Measurements from ENCODE around the gene ADM5.

Gene ADM5

DNA sequence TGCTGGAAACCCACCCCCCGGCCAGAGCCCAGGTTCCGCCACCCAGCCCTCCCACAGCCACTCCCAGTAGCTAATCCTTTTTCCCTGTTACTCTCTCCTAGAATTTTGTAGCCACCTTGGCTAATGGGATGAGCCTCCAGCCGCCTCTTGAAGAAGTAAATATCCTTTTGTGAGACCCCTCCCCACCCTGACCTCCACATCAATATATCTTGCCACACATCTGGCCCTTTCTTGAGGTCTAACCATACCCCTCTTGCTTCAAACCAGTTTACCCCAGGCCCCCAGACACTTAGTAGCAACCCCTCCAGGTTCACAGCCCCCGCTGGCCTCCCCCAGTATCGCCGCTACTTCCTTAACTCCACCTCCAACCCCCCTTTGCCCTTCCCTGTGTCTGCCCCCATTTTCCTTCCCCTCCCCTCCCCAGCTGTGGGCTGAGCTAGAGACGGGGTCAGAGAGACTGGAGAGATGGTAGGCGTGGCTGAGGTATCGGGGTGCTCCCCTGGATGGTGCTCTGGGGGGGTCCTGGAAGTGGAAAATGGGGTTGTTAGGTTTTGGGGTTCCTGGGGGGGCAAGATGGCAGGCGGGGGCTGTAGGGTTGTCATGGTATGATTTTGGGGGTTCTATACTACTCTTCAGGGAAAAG, 9.5 kb upstream of the ADM5 start:
- in situ Hi-C loops (cut with HindIII; ENCODE audit: low sequenced_read_pairs): no loop called here

DNA sequence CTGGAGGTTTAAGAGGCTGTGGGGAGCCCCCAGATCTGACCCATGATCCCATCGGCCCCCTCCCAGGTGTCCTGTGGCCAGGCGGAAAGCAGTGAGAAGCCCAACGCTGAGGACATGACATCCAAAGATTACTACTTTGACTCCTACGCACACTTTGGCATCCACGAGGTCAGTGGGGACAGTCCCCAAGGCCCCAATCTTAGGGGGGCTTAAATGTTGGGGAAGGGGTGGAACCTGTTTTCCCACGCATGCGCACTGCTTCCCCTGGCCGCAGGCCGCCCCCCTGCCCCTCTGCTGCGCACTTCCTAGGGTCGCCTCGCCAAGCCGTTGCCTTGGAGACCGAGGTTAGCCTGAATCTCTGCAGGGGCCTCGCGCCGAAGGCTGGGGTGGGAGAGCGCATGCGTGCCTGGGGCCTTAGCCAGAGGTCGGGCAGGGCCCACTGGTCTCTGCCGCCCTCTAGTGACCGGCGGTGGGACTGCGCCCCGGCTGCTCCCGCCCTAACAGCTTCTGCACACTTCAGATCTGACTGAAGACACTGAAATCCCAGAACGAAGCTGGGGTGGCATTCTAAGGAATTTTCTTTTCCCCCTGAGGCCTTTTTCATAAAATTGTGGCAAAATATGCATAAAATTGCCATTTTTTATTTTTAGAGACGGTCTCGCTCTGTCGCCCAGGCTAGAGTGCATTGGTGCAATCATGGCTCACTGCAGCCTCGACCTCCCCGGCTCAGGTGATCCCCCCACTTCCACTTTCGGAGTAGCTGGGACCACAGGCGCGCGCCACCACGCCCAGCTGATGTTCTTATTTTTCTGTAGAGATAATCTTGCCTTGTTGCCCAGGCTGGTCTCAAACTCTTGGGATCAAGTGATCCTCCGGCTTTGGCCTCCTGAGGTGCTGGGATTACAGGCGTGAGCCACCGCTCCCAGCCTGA, 8.7 kb upstream of the ADM5 start:
- in situ Hi-C loops (cut with HindIII; ENCODE audit: low sequenced_read_pairs): no loop called here

- in situ Hi-C loops (cut with HindIII; ENCODE audit: low sequenced_read_pairs): no loop called here
These were observed 7.6 kb upstream of the ADM5 start for GRCh38 chr19:49681830-49682229.

GRCh38 chr19:49682274-49682673, 7.1 kb upstream of the ADM5 start:
- in situ Hi-C loops (cut with HindIII; ENCODE audit: low sequenced_read_pairs): no loop called here

DNA sequence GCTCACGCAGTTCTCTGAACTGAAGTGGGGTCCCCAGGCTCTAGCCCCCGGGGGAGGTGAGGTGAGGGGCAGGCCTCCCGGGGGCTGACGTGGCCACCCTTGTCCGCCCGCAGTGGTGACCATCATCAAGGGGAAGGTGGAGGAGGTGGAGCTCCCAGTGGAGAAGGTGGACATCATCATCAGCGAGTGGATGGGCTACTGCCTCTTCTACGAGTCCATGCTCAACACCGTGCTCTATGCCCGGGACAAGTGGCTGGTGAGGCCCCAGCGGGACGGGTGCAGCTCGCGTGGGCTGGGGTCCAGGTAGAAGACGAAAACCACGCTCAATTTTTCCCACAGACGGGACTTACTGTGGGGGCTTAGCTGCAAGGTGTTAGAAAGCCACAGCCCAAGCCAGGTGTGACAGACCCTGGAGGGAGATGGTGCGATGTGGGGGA, 5.6 kb upstream of the ADM5 start:
- in situ Hi-C loops (cut with HindIII; ENCODE audit: low sequenced_read_pairs): no loop called here

DNA sequence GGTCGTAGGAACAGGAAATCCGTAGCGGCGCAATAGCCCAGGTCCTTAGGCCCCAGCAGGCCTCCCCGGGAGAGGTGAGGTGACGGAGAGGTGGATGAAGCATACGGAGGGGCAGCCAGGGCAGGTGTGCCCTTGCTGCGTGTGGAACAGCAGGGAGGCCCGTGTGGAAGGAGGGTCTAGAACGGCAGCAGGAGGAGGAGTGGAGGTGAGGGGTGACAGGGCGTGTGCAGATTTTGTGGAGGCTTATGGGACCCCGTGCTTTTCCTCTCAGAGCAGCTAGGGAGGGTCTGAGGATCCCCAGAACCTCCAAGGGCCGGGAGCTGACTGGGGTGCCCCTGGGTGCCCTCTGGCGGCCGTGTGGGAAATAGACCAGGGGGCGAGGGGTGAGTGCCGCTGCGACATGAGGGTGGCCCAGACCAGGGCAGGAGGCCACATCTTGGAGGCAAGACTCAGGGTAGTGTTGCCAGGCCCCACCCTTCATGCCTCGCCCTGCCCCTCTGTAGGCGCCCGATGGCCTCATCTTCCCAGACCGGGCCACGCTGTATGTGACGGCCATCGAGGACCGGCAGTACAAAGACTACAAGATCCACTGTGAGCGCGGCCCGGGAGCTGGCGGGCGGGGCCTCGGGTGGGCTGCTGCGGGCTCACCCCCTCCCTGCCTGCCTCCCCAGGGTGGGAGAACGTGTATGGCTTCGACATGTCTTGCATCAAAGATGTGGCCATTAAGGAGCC, 5.0 kb upstream of the ADM5 start:
- in situ Hi-C loops (cut with HindIII; ENCODE audit: low sequenced_read_pairs): no loop called here

DNA sequence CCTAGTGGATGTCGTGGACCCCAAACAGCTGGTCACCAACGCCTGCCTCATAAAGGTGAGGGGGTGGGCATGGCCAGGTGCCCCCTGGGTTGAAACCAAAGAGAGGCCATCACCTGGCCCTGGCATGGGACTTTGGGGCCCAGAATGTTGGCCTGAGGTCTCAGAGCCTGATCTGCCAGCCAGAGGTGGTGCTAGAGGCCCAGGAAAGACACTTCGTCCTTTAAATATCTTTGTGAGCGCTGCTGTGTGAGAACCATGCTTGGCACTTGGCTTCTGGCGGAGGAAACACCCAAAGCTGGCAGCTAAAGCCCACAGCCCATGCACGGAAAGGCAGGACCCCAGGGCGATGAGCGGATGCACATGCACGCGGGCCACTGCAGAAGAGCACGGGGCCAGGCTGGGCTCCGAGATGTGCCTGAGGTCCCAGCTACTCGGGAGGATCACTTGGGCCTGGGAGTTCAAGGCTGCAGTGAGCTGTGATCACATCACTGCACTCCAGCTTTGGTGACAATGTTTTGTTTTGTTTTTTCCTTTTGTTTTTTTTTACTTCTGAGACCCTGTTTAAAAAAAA, 4.3 kb upstream of the ADM5 start:
- in situ Hi-C loops (cut with HindIII; ENCODE audit: low sequenced_read_pairs): no loop called here

- in situ Hi-C loops (cut with HindIII; ENCODE audit: low sequenced_read_pairs): no loop called here
These were observed 3.5 kb upstream of the ADM5 start for GRCh38 chr19:49685845-49686332.

DNA sequence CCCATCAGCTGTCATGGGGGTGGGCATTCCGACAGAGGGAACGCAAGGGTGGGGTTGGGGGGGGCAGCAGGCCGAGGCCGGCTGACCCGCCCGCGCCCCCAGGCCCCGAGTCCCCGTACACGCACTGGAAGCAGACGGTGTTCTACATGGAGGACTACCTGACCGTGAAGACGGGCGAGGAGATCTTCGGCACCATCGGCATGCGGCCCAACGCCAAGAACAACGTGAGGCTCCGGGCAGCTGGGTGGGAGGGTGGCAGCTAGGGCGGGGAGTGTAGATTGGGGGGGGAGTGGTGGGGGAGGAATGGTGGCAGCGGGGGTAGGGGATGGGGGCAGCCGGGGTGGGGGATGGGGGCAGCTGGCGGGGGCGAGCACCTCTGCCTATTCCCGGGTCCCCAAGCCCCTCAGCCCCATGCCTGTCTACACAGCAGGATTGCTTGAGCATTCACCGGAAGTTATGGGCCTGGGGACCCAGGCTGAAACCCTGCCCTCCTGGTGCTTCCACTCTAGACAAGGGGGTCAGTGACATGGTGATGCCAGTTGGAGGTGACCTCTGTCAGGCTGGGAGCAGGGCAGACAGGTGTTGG, 2.8 kb upstream of the ADM5 start:
- in situ Hi-C loops (cut with HindIII; ENCODE audit: low sequenced_read_pairs): no loop called here

GRCh38 chr19:49687150-49687549, 2.2 kb upstream of the ADM5 start:
- in situ Hi-C loops (cut with HindIII; ENCODE audit: low sequenced_read_pairs): no loop called here

DNA sequence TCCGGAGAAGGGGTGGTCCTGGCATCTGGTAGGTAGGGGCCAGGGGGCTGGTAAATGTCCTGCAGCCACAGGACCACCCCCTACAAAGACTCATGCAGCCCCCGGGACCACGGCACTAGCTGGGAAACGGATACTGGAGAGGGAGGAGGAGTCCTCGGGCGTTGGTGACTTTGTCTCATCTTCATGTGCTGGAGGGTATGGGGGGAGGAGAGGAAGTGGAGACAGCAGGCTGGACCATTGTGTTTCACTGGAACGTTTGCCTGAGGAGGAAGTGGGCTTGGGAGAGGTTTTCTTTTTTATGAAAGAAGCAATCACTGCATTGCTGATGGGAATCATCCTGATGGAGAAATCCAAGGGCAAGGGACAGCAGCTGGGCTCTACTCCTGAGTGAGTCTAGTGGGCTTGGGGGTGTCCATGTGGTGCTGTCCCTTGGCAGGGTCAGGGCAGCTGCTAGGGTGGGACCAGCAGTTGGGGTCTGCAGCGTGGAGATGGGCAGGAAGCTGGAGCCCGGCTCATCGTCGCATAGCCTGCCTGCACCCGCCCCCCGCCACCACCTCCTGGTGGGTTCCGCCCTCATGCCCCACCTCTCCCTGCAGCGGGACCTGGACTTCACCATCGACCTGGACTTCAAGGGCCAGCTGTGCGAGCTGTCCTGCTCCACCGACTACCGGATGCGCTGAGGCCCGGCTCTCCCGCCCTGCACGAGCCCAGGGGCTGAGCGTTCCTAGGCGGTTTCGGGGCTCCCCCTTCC, 1.7 kb upstream of the ADM5 start:
- in situ Hi-C loops (cut with HindIII; ENCODE audit: low sequenced_read_pairs): no loop called here

- in situ Hi-C loops (cut with HindIII; ENCODE audit: low sequenced_read_pairs): no loop called here
These were observed 762 bp upstream of the ADM5 start for GRCh38 chr19:49688531-49689132.

- in situ Hi-C loops (cut with HindIII; ENCODE audit: low sequenced_read_pairs): no loop called here
These were observed 773 bp downstream of the ADM5 start for GRCh38 chr19:49690079-49690655.

GRCh38 chr19:49690656-49691242, 1.4 kb downstream of the ADM5 start, which contains the start of gene CPT1C:
CPT1C (plus strand) TSS chr19:49691116; CDS start chr19:49692253, 1,137 bp downstream.
- in situ Hi-C loops (cut with HindIII; ENCODE audit: low sequenced_read_pairs): no loop called here

GRCh38 chr19:49691243-49692146, 2.1 kb downstream of the ADM5 start:
- in situ Hi-C loops (cut with HindIII; ENCODE audit: low sequenced_read_pairs): no loop called here

- in situ Hi-C loops (cut with HindIII; ENCODE audit: low sequenced_read_pairs): no loop called here
These were observed 2.7 kb downstream of the ADM5 start for GRCh38 chr19:49692147-49692506.

DNA sequence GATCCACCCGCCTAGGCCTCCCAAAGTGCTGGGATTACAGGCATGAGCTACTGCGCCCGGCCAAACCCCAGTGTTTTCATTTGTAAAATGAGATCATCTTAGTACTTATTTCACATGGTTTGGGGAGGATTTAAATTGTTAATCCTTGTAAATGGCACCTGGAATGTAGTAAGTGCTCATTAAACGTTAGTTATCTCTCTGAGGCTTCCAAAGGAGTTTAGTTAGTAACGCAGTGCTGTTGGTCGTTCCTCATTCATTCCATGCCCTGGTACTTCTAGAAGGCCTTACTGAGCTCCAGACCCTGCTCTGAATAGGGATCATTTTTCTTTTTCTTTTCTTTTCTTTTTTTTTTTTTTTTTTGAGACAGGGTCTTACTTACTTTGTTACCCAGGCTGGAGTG, 6.7 kb downstream of the ADM5 start:
- in situ Hi-C loops (cut with HindIII; ENCODE audit: low sequenced_read_pairs): no loop called here

DNA sequence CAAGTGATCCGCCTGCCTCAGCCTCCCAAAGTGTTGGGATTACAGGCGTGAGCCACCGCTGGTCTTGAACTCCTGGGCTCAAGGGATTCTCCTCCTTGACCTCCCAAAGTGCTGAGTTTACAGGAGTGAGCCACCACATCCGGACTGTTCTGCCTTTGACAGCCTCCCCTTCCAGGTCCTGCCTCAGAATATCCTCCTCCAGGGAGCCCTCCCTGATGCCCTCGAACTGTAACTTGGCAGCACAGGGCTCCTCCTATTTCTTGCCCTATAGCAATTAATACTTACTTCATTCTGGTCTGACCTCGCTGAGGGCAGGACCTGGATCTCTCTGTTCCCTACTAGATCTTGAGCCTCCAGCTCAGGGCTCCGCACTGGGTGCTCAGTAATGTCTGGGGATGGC, 7.5 kb downstream of the ADM5 start:
- in situ Hi-C loops (cut with HindIII; ENCODE audit: low sequenced_read_pairs): no loop called here

Measured in DLD1 (cell line).